Stimulated activated CD4-positive, alpha-beta T cell treated with anti-CD3 and anti-CD28 coated beads, Interleukin-15, amount 100 ng/mL, for 1 hour (primary cell): ENCODE measurements around the gene ZNF385B.

Experiments used
- DNase-seq, 2 donors: peaks; one replicate each; pipeline ENCODE4 v3.0.0-alpha.2; 2020; ENCODE audit warnings: low read depth in 1 of 2, low spot score in 1 of 2

Gene ZNF385B

GRCh38 chr2:179856205-179856604 is 5.2 kb downstream of the ZNF385B start:
- no peak for DNase-seq

GRCh38 chr2:179855673-179856072 is 5.7 kb downstream of the ZNF385B start:
- no peak for DNase-seq

GRCh38 chr2:179854891-179855290 is 6.5 kb downstream of the ZNF385B start:
- no peak for DNase-seq

- no peak for DNase-seq
These were observed 8.3 kb downstream of the ZNF385B start for GRCh38 chr2:179853108-179853507.

- DNase-seq, result no peak
These were observed 11.2 kb downstream of the ZNF385B start for GRCh38 chr2:179850188-179850587.

GRCh38 chr2:179849719-179850118 is 11.7 kb downstream of the ZNF385B start:
- DNase-seq, result no peak

GRCh38 chr2:179843541-179843940 is 17.9 kb downstream of the ZNF385B start:
- DNase-seq, result no peak

- DNase-seq, result no peak
These were observed 18.8 kb downstream of the ZNF385B start for GRCh38 chr2:179842498-179843153.

- no peak for DNase-seq
These were observed 20.6 kb downstream of the ZNF385B start for GRCh38 chr2:179840840-179841239.

GRCh38 chr2:179837408-179837807 is 24.0 kb downstream of the ZNF385B start:
- no peak for DNase-seq

GRCh38 chr2:179830043-179830787 is 31.2 kb downstream of the ZNF385B start:
- DNase-seq, result no peak

GRCh38 chr2:179826297-179826696 is 35.1 kb downstream of the ZNF385B start:
- DNase-seq, result no peak

- DNase-seq, result no peak
These were observed 35.9 kb downstream of the ZNF385B start for GRCh38 chr2:179825494-179825893.

GRCh38 chr2:179824961-179825360 is 36.5 kb downstream of the ZNF385B start:
- DNase-seq, result no peak

GRCh38 chr2:179822540-179822939 is 38.9 kb downstream of the ZNF385B start:
- no peak for DNase-seq

GRCh38 chr2:179818546-179818945 is 42.9 kb downstream of the ZNF385B start:
- no peak for DNase-seq

GRCh38 chr2:179817181-179817841 is 44.1 kb downstream of the ZNF385B start:
- DNase-seq, result no peak

- DNase-seq, result no peak
These were observed 47.4 kb downstream of the ZNF385B start for GRCh38 chr2:179814050-179814449.

- no peak for DNase-seq
These were observed 48.9 kb downstream of the ZNF385B start for GRCh38 chr2:179812501-179812900.

- no peak for DNase-seq
These were observed 50.4 kb downstream of the ZNF385B start for GRCh38 chr2:179811042-179811441.

GRCh38 chr2:179809606-179810005 is 51.8 kb downstream of the ZNF385B start:
- no peak for DNase-seq

GRCh38 chr2:179805001-179805400 is 56.4 kb downstream of the ZNF385B start:
- DNase-seq, result no peak
